HG03432 (cell line): Measurements from ENCODE around the gene GARIN5B.
"Not testable (repeated sequence)": the region's sequence is repeated elsewhere in the genome, so short reads cannot be mapped to it uniquely, and the experiment has no call there.

Source experiments
- ATAC-seq: cut with Tn5 transposase; IDR thresholded peaks from one replicate; pipeline ENCODE4 v1.9.1; 2021; ENCODE audit warnings: mild to moderate bottlenecking, moderate library complexity; ENCODE audit not compliant: unreplicated experiment

GARIN5B gene

GRCh38 chr19:55352040-55352439, 11.0 kb downstream of the GARIN5B start:
- no peak for ATAC-seq

GRCh38 chr19:55350620-55351315, 12.3 kb downstream of the GARIN5B start:
- no peak for ATAC-seq

GRCh38 chr19:55348317-55349034, 14.6 kb downstream of the GARIN5B start:
- no peak for ATAC-seq

- ATAC-seq, result no peak
These were observed 15.5 kb downstream of the GARIN5B start for GRCh38 chr19:55347442-55348009.

- ATAC-seq, result no peak
These were observed 16.2 kb downstream of the GARIN5B start for GRCh38 chr19:55346725-55347441.

- ATAC-seq, result no peak
These were observed 17.0 kb downstream of the GARIN5B start for GRCh38 chr19:55345818-55346724.

GRCh38 chr19:55345101-55345817, 17.8 kb downstream of the GARIN5B start:
- no peak for ATAC-seq

GRCh38 chr19:55344444-55344843, 18.6 kb downstream of the GARIN5B start:
- ATAC-seq, result no peak

GRCh38 chr19:55341595-55342531, 21.2 kb downstream of the GARIN5B start:
- no peak for ATAC-seq

- no peak for ATAC-seq
These were observed 21.9 kb downstream of the GARIN5B start for GRCh38 chr19:55341171-55341588.

- ATAC-seq, result no peak
These were observed 22.3 kb downstream of the GARIN5B start for GRCh38 chr19:55340784-55341147.

- ATAC-seq, result no peak
These were observed 22.9 kb downstream of the GARIN5B start for GRCh38 chr19:55339889-55340783.

GRCh38 chr19:55339105-55339888, 23.8 kb downstream of the GARIN5B start, which contains the start of gene KMT5C:
Gene KMT5C, plus strand, starts transcription at chr19:55339876. Its CDS starts 2,061 bp downstream, at chr19:55341937.
- peak; percentile 82 for ATAC-seq

- ATAC-seq, result no peak
These were observed 27.0 kb downstream of the GARIN5B start for GRCh38 chr19:55336101-55336500.

GRCh38 chr19:55333870-55334269, 29.2 kb downstream of the GARIN5B start:
- ATAC-seq, result no peak

GRCh38 chr19:55329791-55330190, 33.3 kb downstream of the GARIN5B start:
- ATAC-seq, result not testable (repeated sequence)
